Measurements from ENCODE around the gene GALNT17.
"Not testable (repeated sequence)": the region's sequence is repeated elsewhere in the genome, so short reads cannot be mapped to it uniquely, and the experiment has no call there.

GALNT17 gene

DNA sequence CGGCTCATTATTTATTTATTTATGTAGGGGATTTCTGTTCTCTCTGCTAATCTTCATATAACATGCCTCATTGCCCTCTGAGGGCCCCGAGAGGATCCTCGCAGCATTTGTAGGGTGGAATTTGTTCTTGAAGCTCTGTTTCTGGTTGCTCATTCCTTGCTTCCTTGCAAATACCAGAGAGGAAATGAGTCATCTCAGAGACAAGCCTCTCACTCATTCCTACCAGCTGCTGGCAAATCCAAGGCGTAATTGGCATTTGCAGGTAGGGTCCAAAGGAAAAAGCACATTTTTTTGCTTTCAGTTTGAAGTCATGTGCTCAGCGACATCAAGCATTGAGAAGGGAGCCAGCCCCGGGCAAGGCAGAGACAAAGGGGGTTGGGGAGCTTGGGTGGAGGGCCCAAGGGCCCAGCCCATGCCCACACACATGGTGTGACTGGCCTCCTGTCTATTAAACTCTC lies 501.6 kb downstream of the GALNT17 start (continued):
- TF ChIP-seq, protein P1, sequence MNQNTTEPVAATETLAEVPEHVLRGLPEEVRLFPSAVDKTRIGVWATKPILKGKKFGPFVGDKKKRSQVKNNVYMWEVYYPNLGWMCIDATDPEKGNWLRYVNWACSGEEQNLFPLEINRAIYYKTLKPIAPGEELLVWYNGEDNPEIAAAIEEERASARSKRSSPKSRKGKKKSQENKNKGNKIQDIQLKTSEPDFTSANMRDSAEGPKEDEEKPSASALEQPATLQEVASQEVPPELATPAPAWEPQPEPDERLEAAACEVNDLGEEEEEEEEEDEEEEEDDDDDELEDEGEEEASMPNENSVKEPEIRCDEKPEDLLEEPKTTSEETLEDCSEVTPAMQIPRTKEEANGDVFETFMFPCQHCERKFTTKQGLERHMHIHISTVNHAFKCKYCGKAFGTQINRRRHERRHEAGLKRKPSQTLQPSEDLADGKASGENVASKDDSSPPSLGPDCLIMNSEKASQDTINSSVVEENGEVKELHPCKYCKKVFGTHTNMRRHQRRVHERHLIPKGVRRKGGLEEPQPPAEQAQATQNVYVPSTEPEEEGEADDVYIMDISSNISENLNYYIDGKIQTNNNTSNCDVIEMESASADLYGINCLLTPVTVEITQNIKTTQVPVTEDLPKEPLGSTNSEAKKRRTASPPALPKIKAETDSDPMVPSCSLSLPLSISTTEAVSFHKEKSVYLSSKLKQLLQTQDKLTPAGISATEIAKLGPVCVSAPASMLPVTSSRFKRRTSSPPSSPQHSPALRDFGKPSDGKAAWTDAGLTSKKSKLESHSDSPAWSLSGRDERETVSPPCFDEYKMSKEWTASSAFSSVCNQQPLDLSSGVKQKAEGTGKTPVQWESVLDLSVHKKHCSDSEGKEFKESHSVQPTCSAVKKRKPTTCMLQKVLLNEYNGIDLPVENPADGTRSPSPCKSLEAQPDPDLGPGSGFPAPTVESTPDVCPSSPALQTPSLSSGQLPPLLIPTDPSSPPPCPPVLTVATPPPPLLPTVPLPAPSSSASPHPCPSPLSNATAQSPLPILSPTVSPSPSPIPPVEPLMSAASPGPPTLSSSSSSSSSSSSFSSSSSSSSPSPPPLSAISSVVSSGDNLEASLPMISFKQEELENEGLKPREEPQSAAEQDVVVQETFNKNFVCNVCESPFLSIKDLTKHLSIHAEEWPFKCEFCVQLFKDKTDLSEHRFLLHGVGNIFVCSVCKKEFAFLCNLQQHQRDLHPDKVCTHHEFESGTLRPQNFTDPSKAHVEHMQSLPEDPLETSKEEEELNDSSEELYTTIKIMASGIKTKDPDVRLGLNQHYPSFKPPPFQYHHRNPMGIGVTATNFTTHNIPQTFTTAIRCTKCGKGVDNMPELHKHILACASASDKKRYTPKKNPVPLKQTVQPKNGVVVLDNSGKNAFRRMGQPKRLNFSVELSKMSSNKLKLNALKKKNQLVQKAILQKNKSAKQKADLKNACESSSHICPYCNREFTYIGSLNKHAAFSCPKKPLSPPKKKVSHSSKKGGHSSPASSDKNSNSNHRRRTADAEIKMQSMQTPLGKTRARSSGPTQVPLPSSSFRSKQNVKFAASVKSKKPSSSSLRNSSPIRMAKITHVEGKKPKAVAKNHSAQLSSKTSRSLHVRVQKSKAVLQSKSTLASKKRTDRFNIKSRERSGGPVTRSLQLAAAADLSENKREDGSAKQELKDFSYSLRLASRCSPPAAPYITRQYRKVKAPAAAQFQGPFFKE (tag by site-specific recombination; IDR thresholded peaks at IDR 0.05; ENCODE audit: borderline replicate concordance), result no peak
- TF ChIP-seq ZNF280C (tag by site-specific recombination; IDR thresholded peaks at IDR 0.05) (no peak), ELK4 (IDR thresholded peaks at IDR 0.05; ENCODE audit: borderline replicate concordance, low read depth, low read length) (no peak), ZNF521 (tag by site-specific recombination; IDR thresholded peaks at IDR 0.05) (no peak), ZBTB26 (tag by site-specific recombination; optimal IDR thresholded peaks at IDR 0.05) (no peak), ZNF169 (tag by site-specific recombination; IDR thresholded peaks at IDR 0.05) (no peak), ZNF514 (tag by site-specific recombination; IDR thresholded peaks at IDR 0.05) (no peak)

DNA sequence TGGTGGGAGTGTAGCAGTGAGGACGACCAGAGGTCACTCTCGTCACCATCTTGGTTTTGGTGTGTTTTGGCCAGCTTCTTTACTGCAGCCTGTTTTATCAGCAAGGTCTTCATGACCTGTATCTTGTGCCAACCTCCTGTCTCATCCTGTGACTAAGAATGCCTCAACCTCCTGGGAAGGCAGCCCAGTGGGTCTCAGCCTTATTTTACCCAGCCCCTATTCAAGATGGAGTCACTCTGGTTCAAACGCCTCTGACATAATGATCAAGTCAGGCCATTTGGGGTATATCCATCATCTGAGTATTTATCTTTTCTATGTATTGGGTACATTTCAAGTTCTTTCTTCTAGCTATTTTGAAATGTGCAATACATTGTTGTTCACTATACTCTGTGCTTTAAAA lies 503.9 kb downstream of the GALNT17 start:
- H3K9me3 ChIP-seq (ENCODE audit: control insufficient read depth, insufficient read depth, low read depth, low read length); H3K27ac ChIP-seq (ENCODE audit: extremely low read depth, low read depth, low read length); H3K36me3 ChIP-seq (ENCODE audit: control insufficient read depth in 2 of 2, insufficient read depth in 1 of 2, low read length in 2 of 2); POLR2A ChIA-PET; H3K4me3 ChIP-seq (ENCODE audit: low read depth, low read length); CTCF ChIA-PET; H3K4me1 ChIP-seq (ENCODE audit: control insufficient read depth, insufficient read depth, low read length): not testable (repeated sequence)

GRCh38 chr7:71636329-71636728 lies 504.4 kb downstream of the GALNT17 start:
- Histone ChIP-seq H3K4me3 (ENCODE audit: low read depth, low read length) (no peak overlapping the region), H3K9me3 (ENCODE audit: control insufficient read depth, insufficient read depth, low read depth, low read length) (no peaks in the 10 kb centered on the region), H3K4me1 (ENCODE audit: control insufficient read depth, insufficient read depth, low read length) (no peaks in the 10 kb centered on the region), H3K27ac (ENCODE audit: extremely low read depth, low read depth, low read length) (no peak overlapping the region), H3K36me3 (ENCODE audit: control insufficient read depth in 2 of 2, insufficient read depth in 1 of 2, low read length in 2 of 2) (no peaks in the 10 kb centered on the region)
- ChIA-PET CTCF (no interaction called here), POLR2A (no interaction called here)
- TF ChIP-seq, protein P2, sequence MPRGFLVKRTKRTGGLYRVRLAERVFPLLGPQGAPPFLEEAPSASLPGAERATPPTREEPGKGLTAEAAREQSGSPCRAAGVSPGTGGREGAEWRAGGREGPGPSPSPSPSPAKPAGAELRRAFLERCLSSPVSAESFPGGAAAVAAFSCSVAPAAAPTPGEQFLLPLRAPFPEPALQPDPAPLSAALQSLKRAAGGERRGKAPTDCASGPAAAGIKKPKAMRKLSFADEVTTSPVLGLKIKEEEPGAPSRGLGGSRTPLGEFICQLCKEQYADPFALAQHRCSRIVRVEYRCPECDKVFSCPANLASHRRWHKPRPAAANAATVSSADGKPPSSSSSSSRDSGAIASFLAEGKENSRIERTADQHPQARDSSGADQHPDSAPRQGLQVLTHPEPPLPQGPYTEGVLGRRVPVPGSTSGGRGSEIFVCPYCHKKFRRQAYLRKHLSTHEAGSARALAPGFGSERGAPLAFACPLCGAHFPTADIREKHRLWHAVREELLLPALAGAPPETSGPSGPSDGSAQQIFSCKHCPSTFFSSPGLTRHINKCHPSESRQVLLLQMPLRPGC (tag by site-specific recombination; IDR thresholded peaks at IDR 0.05), result no peak

All from HEK293 (cell line).